A673 (cell line): Measurements from ENCODE around the gene LUZP1.

Experiments
- CTCF ChIP-seq: fragments of 300-800, 200-600 bp; sonication (generic); conservative IDR thresholded peaks from 2 replicates; pipeline ENCODE4 v1.5.1; 2017; ENCODE audit warnings: low read depth, mild to moderate bottlenecking, antibody characterized with exemption, low read length, moderate library complexity, mixed read lengths
- EZH2 ChIP-seq: fragments of 200-600 bp; sonication (generic); IDR thresholded peaks from 2 replicates; pipeline ENCODE4 v1.6.1; 2017; ENCODE audit warnings: borderline replicate concordance, low read depth, mild to moderate bottlenecking, mixed read lengths, antibody characterized with exemption, low read length; ENCODE audit not compliant: poor library complexity, severe bottlenecking

GRCh38 chr1:23126801-23127200 lies 41.9 kb downstream of the LUZP1 start:
- TF ChIP-seq CTCF, result no peak
- TF ChIP-seq EZH2, result no peak
